OCI-LY3 (cell line): ENCODE results near the gene RTN4RL1.

Source experiments
- CTCF ChIP-seq: fragments of 200-600, 300-600 bp; sonication (generic); IDR thresholded peaks from 2 replicates; pipeline ENCODE4 v1.5.1; 2014; ENCODE audit warnings: antibody characterized with exemption, low read length, low read depth
- EZH2phosphoT487 ChIP-seq: fragments of 200-600 bp; shearing (Covaris generic); IDR thresholded peaks from 2 replicates; pipeline ENCODE4 v1.6.1; 2018; ENCODE audit warnings: antibody characterized with exemption, mixed run types, low read depth

DNA sequence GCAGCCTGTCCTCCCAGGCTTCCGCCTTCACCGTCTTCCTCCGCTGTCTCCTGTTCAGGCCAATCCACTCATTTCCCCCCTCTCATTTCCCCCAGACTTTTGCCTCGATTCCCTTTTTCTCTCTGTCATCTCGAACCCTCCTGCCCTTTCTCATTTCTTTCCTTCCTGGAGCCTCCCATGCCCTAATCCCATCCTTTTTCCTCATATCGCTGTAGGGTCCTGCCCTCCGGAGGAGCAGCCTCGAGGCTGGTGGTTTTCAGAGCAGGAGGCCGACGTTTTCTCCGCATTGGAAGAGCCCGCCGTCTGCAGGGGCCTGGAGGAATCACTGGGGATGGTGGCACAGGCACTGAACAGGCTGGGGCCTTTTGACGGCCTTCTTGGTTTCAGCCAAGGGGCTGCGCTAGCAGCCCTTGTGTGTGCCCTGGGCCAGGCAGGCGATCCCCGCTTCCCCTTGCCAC is 17.3 kb upstream of the RTN4RL1 start:
- TF ChIP-seq CTCF (no peak), EZH2phosphoT487 (no peak)
